ENCODE measurements around the gene STXBP5L.

The STXBP5L gene

DNA sequence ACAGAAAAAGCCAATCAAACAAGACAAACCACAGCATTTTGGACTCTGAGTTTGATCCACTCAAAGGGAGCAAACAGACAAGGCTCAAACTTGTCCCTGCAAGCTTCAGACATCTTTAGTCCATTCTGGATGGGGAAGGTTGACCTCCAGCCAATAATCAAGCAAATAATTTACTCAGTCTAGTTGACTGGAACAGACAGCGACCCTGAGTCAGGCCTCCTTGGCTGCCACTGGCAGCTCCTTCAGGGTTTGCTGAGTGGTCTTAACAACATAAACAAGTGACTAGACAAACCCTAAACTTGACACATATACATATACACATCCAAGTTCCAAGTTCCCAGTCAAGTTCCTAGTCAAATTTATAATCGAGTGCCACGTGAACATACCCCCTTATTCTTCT is 323.9 kb downstream of the STXBP5L start:
- no peaks in the 10 kb centered on the region for H3K9me2 ChIP-seq (ENCODE audit: low read depth, low read length)
- no peak for TF ChIP-seq EZH2 (IDR thresholded peaks at IDR 0.05; ENCODE audit: borderline replicate concordance, low read length)
- TF ChIP-seq, protein P1, sequence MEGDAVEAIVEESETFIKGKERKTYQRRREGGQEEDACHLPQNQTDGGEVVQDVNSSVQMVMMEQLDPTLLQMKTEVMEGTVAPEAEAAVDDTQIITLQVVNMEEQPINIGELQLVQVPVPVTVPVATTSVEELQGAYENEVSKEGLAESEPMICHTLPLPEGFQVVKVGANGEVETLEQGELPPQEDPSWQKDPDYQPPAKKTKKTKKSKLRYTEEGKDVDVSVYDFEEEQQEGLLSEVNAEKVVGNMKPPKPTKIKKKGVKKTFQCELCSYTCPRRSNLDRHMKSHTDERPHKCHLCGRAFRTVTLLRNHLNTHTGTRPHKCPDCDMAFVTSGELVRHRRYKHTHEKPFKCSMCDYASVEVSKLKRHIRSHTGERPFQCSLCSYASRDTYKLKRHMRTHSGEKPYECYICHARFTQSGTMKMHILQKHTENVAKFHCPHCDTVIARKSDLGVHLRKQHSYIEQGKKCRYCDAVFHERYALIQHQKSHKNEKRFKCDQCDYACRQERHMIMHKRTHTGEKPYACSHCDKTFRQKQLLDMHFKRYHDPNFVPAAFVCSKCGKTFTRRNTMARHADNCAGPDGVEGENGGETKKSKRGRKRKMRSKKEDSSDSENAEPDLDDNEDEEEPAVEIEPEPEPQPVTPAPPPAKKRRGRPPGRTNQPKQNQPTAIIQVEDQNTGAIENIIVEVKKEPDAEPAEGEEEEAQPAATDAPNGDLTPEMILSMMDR (IDR thresholded peaks at IDR 0.05; ENCODE audit: low read length), result no peak
- no peaks in the 10 kb centered on the region for H3K9me3 ChIP-seq (ENCODE audit: low read length)
- H3K4me1 ChIP-seq (ENCODE audit: insufficient read depth, low read length, severe bottlenecking), result no peaks in the 10 kb centered on the region
- no peaks in the 10 kb centered on the region for H3F3A ChIP-seq (ENCODE audit: insufficient read depth, low read length)
- no peaks in the 10 kb centered on the region for H4K20me1 ChIP-seq (ENCODE audit: insufficient read depth, low read length)
- H3K27ac ChIP-seq (ENCODE audit: low read depth, low read length, poor library complexity, severe bottlenecking), result no peak overlapping the region
- H2AFZ ChIP-seq (ENCODE audit: low read length), result no peak overlapping the region
- no peak overlapping the region for H3K9ac ChIP-seq (ENCODE audit: low read length)
- no peaks in the 10 kb centered on the region for H3K27me3 ChIP-seq (ENCODE audit: insufficient read depth, low read length)
- H3K4me2 ChIP-seq (ENCODE audit: low read length), result no peak overlapping the region
- H3K4me3 ChIP-seq (ENCODE audit: low read depth, low read length, poor library complexity, severe bottlenecking), result no peak overlapping the region
- no peaks in the 10 kb centered on the region for H3K79me2 ChIP-seq (ENCODE audit: insufficient read depth, low read length)
- H3K36me3 ChIP-seq (ENCODE audit: insufficient read depth, low read length), result no peaks in the 10 kb centered on the region

DNA sequence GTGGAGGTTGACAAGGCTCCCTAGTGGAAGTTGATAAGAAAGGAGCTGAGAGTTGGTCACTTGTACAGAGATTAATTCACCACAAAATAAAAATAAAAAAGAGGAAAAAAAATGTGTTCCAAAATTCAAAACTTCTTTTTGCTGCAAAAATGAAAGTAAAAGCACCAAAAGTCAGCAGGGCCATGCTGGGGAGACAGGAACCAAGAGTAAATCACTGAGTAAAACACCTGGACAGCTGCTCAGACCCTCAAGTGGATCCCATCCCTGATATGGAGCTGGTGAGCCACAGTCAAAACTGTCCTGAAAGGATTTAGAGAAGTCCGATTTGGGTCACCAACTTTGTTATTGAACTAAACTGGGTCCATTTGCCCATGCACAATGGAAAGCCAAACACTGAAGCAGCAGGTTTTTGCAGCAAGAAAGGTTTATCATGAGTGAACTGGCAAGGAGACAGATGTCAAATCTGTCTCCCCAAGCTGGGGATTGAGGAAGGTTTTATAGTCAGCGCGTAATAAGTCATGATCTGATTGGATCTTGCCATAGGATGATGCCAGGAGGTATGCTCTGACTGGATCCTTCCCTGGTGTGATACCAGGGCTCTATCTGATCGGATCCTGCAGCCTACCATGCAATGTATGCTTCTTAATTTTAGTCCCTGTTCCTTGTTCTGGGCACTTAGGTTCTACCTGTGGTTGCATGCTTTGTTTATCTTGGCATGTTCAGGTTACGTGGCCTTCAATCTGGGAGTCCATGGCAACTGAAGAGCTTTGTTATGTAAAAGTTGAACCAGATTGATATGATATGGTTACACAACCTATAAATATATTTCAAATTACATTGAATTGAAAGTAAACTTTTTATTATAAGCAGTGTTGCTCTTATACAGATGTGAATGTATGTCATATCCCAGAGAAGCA is 324.6 kb downstream of the STXBP5L start:
- TF ChIP-seq, protein P1 (IDR thresholded peaks at IDR 0.05; ENCODE audit: low read length), result no peak
- no peak for TF ChIP-seq EZH2 (IDR thresholded peaks at IDR 0.05; ENCODE audit: borderline replicate concordance, low read length)
- H4K20me1 ChIP-seq (ENCODE audit: insufficient read depth, low read length), result no peaks in the 10 kb centered on the region
- H3K4me3 ChIP-seq (ENCODE audit: low read depth, low read length, poor library complexity, severe bottlenecking), result no peak overlapping the region
- H3K27ac ChIP-seq (ENCODE audit: low read depth, low read length, poor library complexity, severe bottlenecking), result no peak overlapping the region
- no peaks in the 10 kb centered on the region for H3K4me1 ChIP-seq (ENCODE audit: insufficient read depth, low read length, severe bottlenecking)
- no peaks in the 10 kb centered on the region for H3K9me3 ChIP-seq (ENCODE audit: low read length)
- no peaks in the 10 kb centered on the region for H3K9me2 ChIP-seq (ENCODE audit: low read depth, low read length)
- H3F3A ChIP-seq (ENCODE audit: insufficient read depth, low read length), result no peaks in the 10 kb centered on the region
- H3K4me2 ChIP-seq (ENCODE audit: low read length), result no peak overlapping the region
- H3K9ac ChIP-seq (ENCODE audit: low read length), result no peak overlapping the region
- no peaks in the 10 kb centered on the region for H3K36me3 ChIP-seq (ENCODE audit: insufficient read depth, low read length)
- H2AFZ ChIP-seq (ENCODE audit: low read length), result no peak overlapping the region
- H3K79me2 ChIP-seq (ENCODE audit: insufficient read depth, low read length), result no peaks in the 10 kb centered on the region
- H3K27me3 ChIP-seq (ENCODE audit: insufficient read depth, low read length), result no peaks in the 10 kb centered on the region

DNA sequence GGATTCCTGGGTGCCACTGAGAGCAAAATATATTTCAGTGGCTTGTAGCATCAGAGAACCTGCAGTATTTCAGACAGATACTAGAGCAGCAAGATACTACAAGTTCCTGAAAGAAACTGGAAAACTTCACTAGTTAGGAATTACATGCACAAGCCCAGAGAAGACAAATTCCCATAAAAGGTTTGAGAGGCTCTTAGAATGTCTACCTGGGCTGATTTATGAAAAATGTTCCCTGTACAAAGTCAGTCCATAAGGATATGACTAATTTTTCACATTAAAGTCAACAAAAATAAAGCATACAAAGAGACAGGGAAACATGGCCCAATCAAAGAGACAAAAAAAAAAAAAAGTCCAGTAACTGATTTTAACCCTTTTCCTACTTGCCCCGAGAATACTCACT is 335.2 kb downstream of the STXBP5L start:
- Histone ChIP-seq H3K9me2 (ENCODE audit: low read depth, low read length) (no peaks in the 10 kb centered on the region), H3K4me3 (ENCODE audit: low read depth, low read length, poor library complexity, severe bottlenecking) (no peak overlapping the region), H4K20me1 (ENCODE audit: insufficient read depth, low read length) (no peaks in the 10 kb centered on the region), H3K4me1 (ENCODE audit: insufficient read depth, low read length, severe bottlenecking) (no peaks in the 10 kb centered on the region), H3K4me2 (ENCODE audit: low read length) (no peak overlapping the region), H3K27ac (ENCODE audit: low read depth, low read length, poor library complexity, severe bottlenecking) (no peak overlapping the region), H3K79me2 (ENCODE audit: insufficient read depth, low read length) (no peaks in the 10 kb centered on the region), H3F3A (ENCODE audit: insufficient read depth, low read length) (no peaks in the 10 kb centered on the region), H3K36me3 (ENCODE audit: insufficient read depth, low read length) (no peaks in the 10 kb centered on the region), H3K9ac (ENCODE audit: low read length) (no peak overlapping the region), H3K9me3 (ENCODE audit: low read length) (no peaks in the 10 kb centered on the region), H2AFZ (ENCODE audit: low read length) (no peak overlapping the region), H3K27me3 (ENCODE audit: insufficient read depth, low read length) (no peaks in the 10 kb centered on the region)
- TF ChIP-seq EZH2 (IDR thresholded peaks at IDR 0.05; ENCODE audit: borderline replicate concordance, low read length), result no peak
